H1 (cell line): ENCODE results near the gene CCSAP. TPM values are rescaled to one million over a fixed set of nuclear protein-coding genes. Genes with fewer than 3 reads are reported as not detected.

Source experiments
- CTCF ChIA-PET: fragments of 300-600 bp; sonication (Branson Sonifier 250); formaldehyde crosslinking; loops from one replicate; lab custom pipeline; 2021; ENCODE audit not compliant: partially characterized antibody; lab: Charles Lee
- POLR2A ChIA-PET: fragments of 300-600 bp; sonication (Branson Sonifier 250); formaldehyde crosslinking; loops from one replicate; lab custom pipeline; 2021; ENCODE audit warnings: inconsistent platforms; ENCODE audit not compliant: partially characterized antibody; lab: Charles Lee
- DNase-seq, 2 experiments: peaks; one replicate each; pipeline versions ENCODE4 v3.0.0 to v3.0.0-alpha.2; 2010 to 2022; ENCODE audit warnings: low spot score in 2 of 2, low read depth in 1 of 2, mixed read lengths in 1 of 2
- FAIRE-seq: peaks from 2 replicates; lab custom pipeline; 2011; peaks lifted over from hg19 to GRCh38; lab: Jason Lieb, UNC
- H2AFZ ChIP-seq: 2 replicates; pipeline ENCODE4 v1.8.1; 2012; ENCODE audit warnings: low read length, inconsistent platforms
- H2AK5ac ChIP-seq: 2 replicates; pipeline ENCODE4 v1.6.1; 2013; ENCODE audit warnings: low read depth, low read length
- H2BK120ac ChIP-seq: replicated peaks from 2 replicates; pipeline ENCODE3; 2013; ENCODE audit warnings: low read depth, low read length, inconsistent platforms
- H2BK12ac ChIP-seq: 2 replicates; pipeline ENCODE4 v1.6.1; 2013; ENCODE audit warnings: low read depth, low read length
- H2BK15ac ChIP-seq: 2 replicates; pipeline ENCODE4 v1.6.1; 2013; ENCODE audit warnings: low read length
- H2BK20ac ChIP-seq: 2 replicates; pipeline ENCODE4 v1.6.1; 2013; ENCODE audit warnings: low read length
- H2BK5ac ChIP-seq: 2 replicates; pipeline ENCODE4 v1.6.1; 2013; ENCODE audit warnings: low read depth, low read length
- H3K14ac ChIP-seq: 2 replicates; pipeline ENCODE4 v1.6.1; 2013; ENCODE audit warnings: inconsistent platforms; ENCODE audit not compliant: insufficient read length
- H3K18ac ChIP-seq: 2 replicates; pipeline ENCODE4 v1.6.1; 2013; ENCODE audit warnings: low read length; ENCODE audit errors: extremely low read depth
- H3K23ac ChIP-seq: 2 replicates; pipeline ENCODE4 v1.6.1; 2013; ENCODE audit warnings: inconsistent platforms; ENCODE audit not compliant: insufficient read length
- H3K23me2 ChIP-seq: 2 replicates; pipeline ENCODE4 v1.6.1; 2013; ENCODE audit warnings: low read depth, low read length
- H3K27ac ChIP-seq: 2 replicates; pipeline ENCODE4 v1.6.1; 2011; ENCODE audit warnings: low read depth, low read length, inconsistent platforms
- H3K27me3 ChIP-seq, 4 experiments: replicated peaks in 1 of 4; 1 replicate in 1 of 4; 2 replicates in 3 of 4; pipeline versions ENCODE4 v1.6.1 to v1.8.1; 2011 to 2013; ENCODE audit warnings: low read length in 3 of 4, mild to moderate bottlenecking in 3 of 4, inconsistent platforms in 2 of 4, mixed read lengths in 2 of 4, moderate library complexity in 1 of 4; ENCODE audit not compliant: control insufficient read depth in 3 of 4, insufficient read depth in 3 of 4; ENCODE audit errors: extremely low read depth in 1 of 4
- H3K36me3 ChIP-seq, 4 experiments: 2 replicates each; pipeline versions ENCODE4 v1.6.1 to v1.8.1; 2011 to 2013; ENCODE audit warnings: mild to moderate bottlenecking in 4 of 4, low read length in 3 of 4, moderate library complexity in 2 of 4, control low read depth in 1 of 4, inconsistent platforms in 1 of 4; ENCODE audit not compliant: insufficient read depth in 4 of 4, control insufficient read depth in 2 of 4
- H3K4ac ChIP-seq: replicated peaks from 2 replicates; pipeline ENCODE3; 2013; ENCODE audit warnings: low read length, low read depth, mixed read lengths, inconsistent platforms; ENCODE audit not compliant: insufficient read length
- H3K4me1 ChIP-seq, 4 experiments: replicated peaks in 1 of 4; 1 replicate in 1 of 4; 2 replicates in 3 of 4; pipeline versions ENCODE4 v1.6.1 to v1.8.1; 2011 to 2013; ENCODE audit warnings: low read length in 3 of 4, inconsistent platforms in 2 of 4, mixed read lengths in 1 of 4; ENCODE audit not compliant: insufficient read depth in 4 of 4, control insufficient read depth in 3 of 4
- H3K4me2 ChIP-seq, 2 experiments: 2 replicates each; pipeline versions ENCODE4 v1.6.1 to v1.8.1; 2011 to 2013; ENCODE audit warnings: low read depth in 2 of 2, low read length in 2 of 2, control low read depth in 1 of 2, inconsistent platforms in 1 of 2, mild to moderate bottlenecking in 1 of 2; ENCODE audit not compliant: insufficient read depth in 1 of 2
- H3K4me3 ChIP-seq, 4 experiments: fragments of 200-600, 300-600 bp in 1 of 4; sonication (generic), shearing (Covaris generic), sonication (Bioruptor Twin) in 1 of 4; 2 replicates each; pipeline versions ENCODE4 v1.5.1 to v1.8.1; 2011 to 2016; ENCODE audit warnings: low read length in 4 of 4, low read depth in 3 of 4, control low read depth in 2 of 4, inconsistent platforms in 2 of 4, mild to moderate bottlenecking in 2 of 4, mixed read lengths in 1 of 4, moderate library complexity in 1 of 4; ENCODE audit not compliant: insufficient read depth in 2 of 4; ENCODE audit errors: extremely low read depth in 1 of 4
- H3K56ac ChIP-seq: replicated peaks from 2 replicates; pipeline ENCODE3; 2013; ENCODE audit warnings: low read depth, mild to moderate bottlenecking, mixed read lengths, low read length, inconsistent platforms; ENCODE audit not compliant: insufficient read length
- H3K79me1 ChIP-seq: 2 replicates; pipeline ENCODE4 v1.6.1; 2013; ENCODE audit warnings: low read depth, low read length, control low read depth
- H3K79me2 ChIP-seq, 2 experiments: 2 replicates each; pipeline versions ENCODE4 v1.6.1 to v1.8.1; 2012 to 2013; ENCODE audit warnings: low read length in 2 of 2, mild to moderate bottlenecking in 2 of 2, inconsistent platforms in 1 of 2; ENCODE audit not compliant: insufficient read depth in 2 of 2, control insufficient read depth in 1 of 2
- H3K9ac ChIP-seq, 4 experiments: replicated peaks in 1 of 4; 1 replicate in 1 of 4; 2 replicates in 3 of 4; pipeline versions ENCODE4 v1.6.1 to v1.8.1; 2011 to 2013; ENCODE audit warnings: low read depth in 3 of 4, low read length in 3 of 4, control low read depth in 2 of 4, mild to moderate bottlenecking in 2 of 4, moderate library complexity in 2 of 4, inconsistent platforms in 1 of 4; ENCODE audit errors: extremely low read depth in 1 of 4
- H3K9me3 ChIP-seq, 2 experiments: 2 replicates each; pipeline versions ENCODE4 v1.6.1 to v1.8.1; 2012 to 2013; ENCODE audit warnings: mild to moderate bottlenecking in 2 of 2, moderate library complexity in 2 of 2, control low read depth in 1 of 2, inconsistent platforms in 1 of 2, low read depth in 1 of 2, low read length in 1 of 2, mixed read lengths in 1 of 2; ENCODE audit not compliant: insufficient read depth in 2 of 2
- H4K20me1 ChIP-seq, 2 experiments: replicated peaks in 1 of 2; 2 replicates each; pipeline versions ENCODE3 to v1.8.1; 2011 to 2013; ENCODE audit warnings: inconsistent platforms in 2 of 2, low read length in 2 of 2, mild to moderate bottlenecking in 1 of 2; ENCODE audit not compliant: insufficient read depth in 2 of 2, control insufficient read depth in 1 of 2
- H4K5ac ChIP-seq: 2 replicates; pipeline ENCODE4 v1.6.1; 2013; ENCODE audit warnings: low read length, low read depth, mixed read lengths, inconsistent platforms; ENCODE audit not compliant: insufficient read length
- H4K8ac ChIP-seq: 2 replicates; pipeline ENCODE4 v1.8.0; 2013; ENCODE audit warnings: mild to moderate bottlenecking, moderate library complexity, low read length, inconsistent platforms; ENCODE audit not compliant: insufficient read depth; ENCODE audit errors: extremely low read depth
- H4K91ac ChIP-seq: replicated peaks from 2 replicates; pipeline ENCODE3; 2013; ENCODE audit warnings: low read length, mixed read lengths, inconsistent platforms; ENCODE audit not compliant: insufficient read length
- FOSL1 ChIP-seq: IDR thresholded peaks from 2 replicates; pipeline ENCODE4 v1.6.1; 2011; ENCODE audit warnings: mild to moderate bottlenecking, low read depth, low read length, moderate library complexity; ENCODE audit not compliant: insufficient read depth
- GTF2F1 ChIP-seq: IDR thresholded peaks from 2 replicates; pipeline ENCODE4 v1.6.1; 2012; ENCODE audit warnings: low read depth, low read length, improper control_type of control experiment, borderline replicate concordance
- KDM1A ChIP-seq: fragments of 200-600, 300-600 bp; sonication (generic); IDR thresholded peaks from 2 replicates; pipeline ENCODE4 v1.7.1; 2016; ENCODE audit warnings: mild to moderate bottlenecking, low read length, borderline replicate concordance
- POLR2A ChIP-seq, 2 experiments: IDR thresholded peaks; 1 replicate in 1 of 2; 2 replicates in 1 of 2; pipeline ENCODE4 v1.6.1; 2011; ENCODE audit warnings: low read depth in 2 of 2, low read length in 2 of 2, mild to moderate bottlenecking in 2 of 2; ENCODE audit errors: control extremely low read depth in 1 of 2
- RBBP5 ChIP-seq: IDR thresholded peaks from 2 replicates; pipeline ENCODE4 v1.7.1; 2012; ENCODE audit warnings: low read depth, mild to moderate bottlenecking, inconsistent platforms, low read length, moderate library complexity, borderline replicate concordance
- SP2 ChIP-seq: IDR thresholded peaks from 2 replicates; pipeline ENCODE4 v1.6.1; 2012; ENCODE audit warnings: mild to moderate bottlenecking, low read length, inconsistent platforms
- WGBS, 2 experiments: shearing (Covaris generic) in 1 of 2; methylation state at CpG; one replicate each; pipeline versions ENCODE4 v1.1.6 to v1.1.7; 2013 to 2015; ENCODE audit warnings: low lambda C conversion rate in 2 of 2, mixed read lengths in 2 of 2, inconsistent platforms in 1 of 2, low coverage in 1 of 2, missing lambda C conversion rate in 1 of 2; ENCODE audit not compliant: insufficient replicate concordance in 2 of 2, insufficient coverage in 1 of 2, insufficient read length in 1 of 2; ENCODE audit errors: extremely low coverage in 1 of 2, missing lambda C conversion rate in 1 of 2; 5-methylcytosine and 5-hydroxymethylcytosine counted together
- polyA plus RNA-seq, 7 experiments: library from polyadenylated mRNA; depleted of rRNA in 3 of 7; stranded (reverse) in 5 of 7; unstranded in 2 of 7; fragments of >200 nt in 5 of 7; fragments of 200-250 nt in 2 of 7; gene quantifications; 1 replicate in 5 of 7; 2 replicates in 1 of 7; 4 replicates in 1 of 7; pipeline versions ENCODE4 v1.2.1 to v1.2.3, GENCODE V29; 2011 to 2013; ENCODE audit warnings: missing spikeins in 2 of 7, mixed read lengths in 2 of 7
- total RNA-seq: library from RNA; stranded (reverse); fragmentation: NEBNext Ultra II Directional; extraction: Animal tissue kit (Norgen Biotek cat#: 25700); gene quantifications from 2 replicates; pipeline ENCODE4 v1.2.1, GENCODE V29; 2021

The CCSAP gene
- total and polyA plus RNA-seq, 2 of the 8 experiments (the other 6 are each of a cell fraction or from before 2014, with no cell fraction given), result 3.5 to 17.2 TPM

- H3K4me1 ChIP-seq, result 0 out of 7 replicates have a peak, but pooled peaks cover 0 to 3% (median 0%) of the 10 kb centered on the region in 4 experiments
- no peak overlapping the region for H2AK5ac ChIP-seq
- no peak overlapping the region for H3K23ac ChIP-seq
- no peak overlapping the region for H3K27ac ChIP-seq
- peaks cover 3 to 35% (median 6%) of the 10 kb centered on the region in 4 experiments; a peak in 4 of 8 replicates for H3K36me3 ChIP-seq
- H3K9me3 ChIP-seq, result no peaks in the 10 kb centered on the region
- DNase-seq, result no peak
- no peak overlapping the region for H3K4ac ChIP-seq
- ChIA-PET POLR2A (interaction anchor here (0.6 to 1.4 kb wide), 3 partner anchors 10 to 147 kb away, joined by 3 read pairs; no protein-coding TSS in a partner anchor), CTCF (interaction anchor here (1.2 kb wide), 1 partner anchor 69 kb away, joined by 10 read pairs; no protein-coding TSS in a partner anchor)
- no peak overlapping the region for H3K4me3 ChIP-seq
- H2BK15ac ChIP-seq, result no peak overlapping the region
- no peak overlapping the region for H4K5ac ChIP-seq
- H3K27me3 ChIP-seq, result no peaks in the 10 kb centered on the region
- no peak overlapping the region for H4K8ac ChIP-seq
- no peak overlapping the region for H2BK5ac ChIP-seq
- H4K20me1 ChIP-seq, result peaks cover 0 to 2% of the 10 kb centered on the region in 2 experiments
- peaks cover 0 to 8% of the 10 kb centered on the region in 2 experiments; a peak in 1 of 4 replicates for H3K79me2 ChIP-seq
- H3K79me1 ChIP-seq, result peaks cover 3% of the 10 kb centered on the region; the same call in 1 of the 2 replicates
- no peak overlapping the region for H3K9ac ChIP-seq
- no peak overlapping the region for H3K18ac ChIP-seq
- WGBS, 2 experiments, result 85% methylated on average over 2 of the region's 2 CpGs; no CpG with 5 or more reads in 1 of the 2 experiments
- no peak overlapping the region for H2BK120ac ChIP-seq
- H2BK12ac ChIP-seq, result no peak overlapping the region
- no peak overlapping the region for H2BK20ac ChIP-seq
- H4K91ac ChIP-seq, result no peak overlapping the region
- no peak overlapping the region for H3K14ac ChIP-seq
- TF ChIP-seq SP2, result no peak
- TF ChIP-seq RBBP5, result no peak
- no peak for TF ChIP-seq KDM1A
- TF ChIP-seq FOSL1, result no peak
- no peak for TF ChIP-seq POLR2A (IDR thresholded peaks at IDR 0.05; ENCODE audit: control extremely low read depth in 1 of 2, low read depth in 2 of 2, low read length in 2 of 2)
- no peak for TF ChIP-seq GTF2F1
- no peak overlapping the region for H2AFZ ChIP-seq
- no peak overlapping the region for H3K4me2 ChIP-seq
- no peak for FAIRE-seq
- H3K23me2 ChIP-seq, result no peaks in the 10 kb centered on the region
- H3K56ac ChIP-seq, result no peak overlapping the region
These were observed 18.8 kb downstream of the CCSAP start for GRCh38 chr1:229323885-229324553.
